SK-N-SH (cell line): ENCODE measurements around the gene LRRC32.

Source experiments
- TCF12 ChIP-seq: IDR thresholded peaks from 2 replicates; pipeline ENCODE4 v1.4.0; 2012
- YY1 ChIP-seq: IDR thresholded peaks from 2 replicates; pipeline ENCODE4 v1.4.0; 2012; ENCODE audit warnings: low read depth, mild to moderate bottlenecking
- TF ChIP-seq, protein P1 (sequence below): fragments of 200-600 bp; sonication (generic); IDR thresholded peaks from 2 replicates; pipeline ENCODE4 v1.6.1; 2017; ENCODE audit warnings: antibody characterized with exemption, mild to moderate bottlenecking, moderate library complexity
- TF ChIP-seq, protein P2 (sequence below): IDR thresholded peaks from 2 replicates; pipeline ENCODE4 v1.4.0; 2012; ENCODE audit warnings: low read depth
- TF ChIP-seq, protein P3 (sequence below): fragments of 150-350 bp; IDR thresholded peaks from 2 replicates; pipeline ENCODE4 v1.6.1; 2017; ENCODE audit warnings: antibody characterized with exemption, low read length, low read depth, borderline replicate concordance

DNA sequence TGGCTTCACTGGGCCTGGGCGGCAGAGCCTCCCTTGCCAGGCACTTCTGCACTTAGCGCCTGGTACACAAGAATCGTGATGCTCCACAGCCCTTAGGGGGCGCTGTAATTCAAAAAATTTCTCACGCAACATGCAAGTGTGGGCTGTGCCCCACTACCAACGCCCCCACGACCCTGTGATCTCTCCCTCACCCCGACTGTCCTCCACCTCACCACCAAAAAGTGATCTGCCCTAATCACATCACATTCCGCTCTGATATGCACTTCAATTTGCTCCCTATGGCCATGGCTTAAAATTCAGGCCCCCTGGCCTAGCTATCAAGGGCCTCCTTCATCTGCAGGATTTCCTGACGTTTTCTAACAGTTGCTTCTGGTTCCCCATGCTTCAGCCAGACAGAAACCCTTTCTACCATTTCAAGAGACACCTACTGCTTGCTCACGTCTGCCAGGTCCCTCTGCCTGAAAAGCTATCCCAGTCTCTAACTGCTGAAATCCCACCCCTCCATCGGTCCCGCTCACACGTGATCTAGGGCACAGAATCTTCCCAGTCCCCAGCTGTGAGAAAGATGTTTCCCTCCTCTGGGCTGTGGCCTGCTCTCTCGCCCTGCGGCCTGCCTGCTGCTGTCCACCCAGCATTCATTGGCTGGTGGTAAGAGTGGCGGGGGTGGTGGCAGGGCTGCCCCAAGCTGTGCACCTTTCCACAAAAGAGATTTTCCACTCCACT is 27.9 kb upstream of the LRRC32 start:
- TF ChIP-seq, protein P1, sequence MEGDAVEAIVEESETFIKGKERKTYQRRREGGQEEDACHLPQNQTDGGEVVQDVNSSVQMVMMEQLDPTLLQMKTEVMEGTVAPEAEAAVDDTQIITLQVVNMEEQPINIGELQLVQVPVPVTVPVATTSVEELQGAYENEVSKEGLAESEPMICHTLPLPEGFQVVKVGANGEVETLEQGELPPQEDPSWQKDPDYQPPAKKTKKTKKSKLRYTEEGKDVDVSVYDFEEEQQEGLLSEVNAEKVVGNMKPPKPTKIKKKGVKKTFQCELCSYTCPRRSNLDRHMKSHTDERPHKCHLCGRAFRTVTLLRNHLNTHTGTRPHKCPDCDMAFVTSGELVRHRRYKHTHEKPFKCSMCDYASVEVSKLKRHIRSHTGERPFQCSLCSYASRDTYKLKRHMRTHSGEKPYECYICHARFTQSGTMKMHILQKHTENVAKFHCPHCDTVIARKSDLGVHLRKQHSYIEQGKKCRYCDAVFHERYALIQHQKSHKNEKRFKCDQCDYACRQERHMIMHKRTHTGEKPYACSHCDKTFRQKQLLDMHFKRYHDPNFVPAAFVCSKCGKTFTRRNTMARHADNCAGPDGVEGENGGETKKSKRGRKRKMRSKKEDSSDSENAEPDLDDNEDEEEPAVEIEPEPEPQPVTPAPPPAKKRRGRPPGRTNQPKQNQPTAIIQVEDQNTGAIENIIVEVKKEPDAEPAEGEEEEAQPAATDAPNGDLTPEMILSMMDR = peak; percentile 52
- TF ChIP-seq, protein P2, sequence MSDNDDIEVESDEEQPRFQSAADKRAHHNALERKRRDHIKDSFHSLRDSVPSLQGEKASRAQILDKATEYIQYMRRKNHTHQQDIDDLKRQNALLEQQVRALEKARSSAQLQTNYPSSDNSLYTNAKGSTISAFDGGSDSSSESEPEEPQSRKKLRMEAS = no peak
- TF ChIP-seq YY1 (no peak), TCF12 (no peak)
- TF ChIP-seq, protein P3, sequence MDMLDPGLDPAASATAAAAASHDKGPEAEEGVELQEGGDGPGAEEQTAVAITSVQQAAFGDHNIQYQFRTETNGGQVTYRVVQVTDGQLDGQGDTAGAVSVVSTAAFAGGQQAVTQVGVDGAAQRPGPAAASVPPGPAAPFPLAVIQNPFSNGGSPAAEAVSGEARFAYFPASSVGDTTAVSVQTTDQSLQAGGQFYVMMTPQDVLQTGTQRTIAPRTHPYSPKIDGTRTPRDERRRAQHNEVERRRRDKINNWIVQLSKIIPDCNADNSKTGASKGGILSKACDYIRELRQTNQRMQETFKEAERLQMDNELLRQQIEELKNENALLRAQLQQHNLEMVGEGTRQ = no peak
